ENCODE measurements around the gene PRPF19.
"Not testable (repeated sequence)": the region's sequence is repeated elsewhere in the genome, so short reads cannot be mapped to it uniquely, and the experiment has no call there.

The PRPF19 gene

GRCh38 chr11:60923326-60923725 lies 16.9 kb upstream of the PRPF19 start:
- no peak for DNase-seq

- no peak for DNase-seq
Measured at GRCh38 chr11:60922906-60923305, 16.5 kb upstream of the PRPF19 start.

- DNase-seq = no peak
Measured at GRCh38 chr11:60921777-60922335, 15.5 kb upstream of the PRPF19 start.

GRCh38 chr11:60921259-60921658 lies 14.9 kb upstream of the PRPF19 start:
- no peak for DNase-seq

- DNase-seq = no peak
Measured at GRCh38 chr11:60919956-60920355, 13.6 kb upstream of the PRPF19 start.

- no peak for DNase-seq
Measured at GRCh38 chr11:60919320-60919719, 12.9 kb upstream of the PRPF19 start.

- peak; percentile 20 for DNase-seq
Measured at GRCh38 chr11:60918939-60919265, 12.5 kb upstream of the PRPF19 start.

- DNase-seq = no peak
Measured at GRCh38 chr11:60918251-60918938, 12.0 kb upstream of the PRPF19 start.

GRCh38 chr11:60917267-60917666 lies 10.9 kb upstream of the PRPF19 start:
- DNase-seq = no peak

GRCh38 chr11:60916669-60917206 lies 10.4 kb upstream of the PRPF19 start:
- no peak for DNase-seq

- peak; percentile 49 for DNase-seq
Measured at GRCh38 chr11:60915248-60915914, 9.0 kb upstream of the PRPF19 start.

- peak; percentile 18 for DNase-seq
Measured at GRCh38 chr11:60914633-60915247, 8.4 kb upstream of the PRPF19 start.

GRCh38 chr11:60913793-60914632 lies 7.6 kb upstream of the PRPF19 start, which contains the start of gene TMEM109:
Gene TMEM109, plus strand, starts transcription at chr11:60914158. Its CDS starts 5,536 bp downstream, at chr11:60919694.
- DNase-seq = peak; percentile 90

GRCh38 chr11:60912851-60913528 lies 6.6 kb upstream of the PRPF19 start:
- no peak for DNase-seq

GRCh38 chr11:60912223-60912850 lies 6.0 kb upstream of the PRPF19 start:
- DNase-seq = no peak

- DNase-seq = no peak
Measured at GRCh38 chr11:60910711-60911380, 4.5 kb upstream of the PRPF19 start.

- DNase-seq = no peak
Measured at GRCh38 chr11:60910281-60910687, 3.9 kb upstream of the PRPF19 start.

- DNase-seq = not testable (repeated sequence)
Measured at GRCh38 chr11:60909680-60910280, 3.4 kb upstream of the PRPF19 start.

GRCh38 chr11:60908803-60909202 lies 2.4 kb upstream of the PRPF19 start:
- no peak for DNase-seq

GRCh38 chr11:60905551-60906113 lies 753 bp downstream of the PRPF19 start:
- peak; percentile 33 for DNase-seq
